Common myeloid progenitor, CD34-positive (primary cell): Measurements from ENCODE around the gene USH2A. TPM values are rescaled to one million over a fixed set of nuclear protein-coding genes. Genes with fewer than 3 reads are reported as not detected.

Source experiments
- CTCF ChIA-PET: fragments of 350-600 bp; sonication (Branson Sonifier 250); formaldehyde crosslinking; loops from one replicate; lab custom pipeline; 2021; ENCODE audit warnings: antibody characterized with exemption; lab: Charles Lee
- POLR2A ChIA-PET: fragments of 350-600 bp; sonication (Branson Sonifier 250); formaldehyde crosslinking; loops from one replicate; lab custom pipeline; 2021; ENCODE audit warnings: antibody characterized with exemption; lab: Charles Lee
- DNase-seq, 3 donors: peaks; one replicate each; pipeline versions ENCODE4 v3.0.0 to v3.0.0-alpha.2; 2013
- H3K27ac ChIP-seq, 2 experiments: 1 replicate in 1 of 2; 2 replicates in 1 of 2; pipeline ENCODE4 v1.7.0; 2013; ENCODE audit warnings: inconsistent platforms in 2 of 2, low read length in 2 of 2, mild to moderate bottlenecking in 2 of 2, low read depth in 1 of 2, moderate library complexity in 1 of 2; ENCODE audit not compliant: severe bottlenecking in 2 of 2, insufficient read depth in 1 of 2, poor library complexity in 1 of 2
- H3K27me3 ChIP-seq, 5 experiments: replicated peaks in 2 of 5; 1 replicate in 3 of 5; 2 replicates in 2 of 5; pipeline versions ENCODE4 v1.6.1 to v1.7.0; 2013; ENCODE audit warnings: low read length in 4 of 5, mild to moderate bottlenecking in 2 of 5, moderate library complexity in 2 of 5, inconsistent platforms in 1 of 5; ENCODE audit not compliant: insufficient read depth in 5 of 5, control insufficient read depth in 4 of 5
- H3K36me3 ChIP-seq, 4 experiments: 1 replicate in 2 of 4; 2 replicates in 2 of 4; pipeline versions ENCODE4 v1.6.1 to v1.7.0; 2013; ENCODE audit warnings: low read length in 3 of 4, control low read depth in 1 of 4, mild to moderate bottlenecking in 1 of 4; ENCODE audit not compliant: control insufficient read depth in 4 of 4, insufficient read depth in 4 of 4
- H3K4me1 ChIP-seq, 4 experiments: 1 replicate in 3 of 4; 2 replicates in 1 of 4; pipeline versions ENCODE4 v1.6.1 to v1.7.1; 2013; ENCODE audit warnings: low read length in 3 of 4, mild to moderate bottlenecking in 3 of 4, control low read depth in 1 of 4, inconsistent platforms in 1 of 4, moderate library complexity in 1 of 4; ENCODE audit not compliant: control insufficient read depth in 4 of 4, insufficient read depth in 4 of 4; ENCODE audit errors: control extremely low read depth in 1 of 4
- H3K4me3 ChIP-seq, 7 experiments: 1 replicate in 4 of 7; 2 replicates in 3 of 7; pipeline versions ENCODE4 v1.5.1 to v1.7.0; 2013; ENCODE audit warnings: mild to moderate bottlenecking in 7 of 7, low read length in 6 of 7, moderate library complexity in 6 of 7, inconsistent platforms in 2 of 7, low read depth in 2 of 7, control low read depth in 1 of 7; ENCODE audit not compliant: insufficient read depth in 4 of 7, control insufficient read depth in 1 of 7; ENCODE audit errors: extremely low read depth in 1 of 7
- H3K9me3 ChIP-seq, 5 experiments: 1 replicate in 4 of 5; 2 replicates in 1 of 5; pipeline versions ENCODE4 v1.6.1 to v1.7.1; 2013; ENCODE audit warnings: low read length in 4 of 5, mild to moderate bottlenecking in 2 of 5, inconsistent platforms in 1 of 5, low read depth in 1 of 5, moderate library complexity in 1 of 5; ENCODE audit not compliant: control insufficient read depth in 4 of 5, insufficient read depth in 2 of 5; ENCODE audit errors: control extremely low read depth in 1 of 5
- WGBS: methylation state at CpG from one replicate; pipeline ENCODE4 v1.1.5; 2013; ENCODE audit not compliant: insufficient coverage; 5-methylcytosine and 5-hydroxymethylcytosine counted together
- polyA plus RNA-seq: library from polyadenylated mRNA; unstranded; fragments of 120-200 nt; gene quantifications from one replicate; pipeline ENCODE4 v1.2.1, GENCODE V29; 2013

The USH2A gene
- under 0.01 TPM for polyA plus RNA-seq

DNA sequence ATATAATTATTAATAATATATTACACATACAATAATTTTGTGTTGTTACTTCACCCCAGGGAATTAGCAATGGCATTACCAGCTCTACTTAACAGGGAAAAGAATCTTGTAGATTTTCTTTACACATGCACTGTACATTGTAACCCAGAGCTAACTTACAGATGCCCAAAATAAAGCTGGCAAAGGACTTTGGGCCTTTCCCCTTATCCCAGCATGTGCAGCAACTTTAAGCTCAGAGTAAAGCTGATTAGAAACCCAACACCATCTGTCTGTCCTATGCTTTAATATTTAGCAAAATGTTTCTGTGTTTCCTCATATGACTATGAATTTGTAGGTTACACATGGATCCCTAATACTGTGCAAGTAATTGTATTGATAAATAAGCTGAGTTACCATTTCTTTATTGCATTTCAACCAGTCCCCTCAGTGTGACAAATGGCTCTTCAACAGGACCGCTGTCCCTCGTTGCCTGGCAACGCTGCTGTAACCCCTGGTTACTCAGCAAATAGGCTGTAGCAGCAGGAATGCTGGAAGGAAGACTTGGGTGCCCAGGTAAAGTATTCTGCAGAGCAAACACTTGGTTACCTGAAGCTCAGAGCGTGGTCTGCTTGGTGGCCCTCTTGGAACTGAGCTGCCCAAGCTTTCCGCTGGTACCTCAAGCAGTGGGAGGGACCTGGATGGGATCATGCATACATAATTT is at the start of gene USH2A:
Gene USH2A, minus strand, starts transcription at position 628 of the 700 bp plus-strand sequence. CDS start 1,112 bp downstream, outside the sequence.
- ChIA-PET POLR2A (no interaction called here), CTCF (no interaction called here)

DNA sequence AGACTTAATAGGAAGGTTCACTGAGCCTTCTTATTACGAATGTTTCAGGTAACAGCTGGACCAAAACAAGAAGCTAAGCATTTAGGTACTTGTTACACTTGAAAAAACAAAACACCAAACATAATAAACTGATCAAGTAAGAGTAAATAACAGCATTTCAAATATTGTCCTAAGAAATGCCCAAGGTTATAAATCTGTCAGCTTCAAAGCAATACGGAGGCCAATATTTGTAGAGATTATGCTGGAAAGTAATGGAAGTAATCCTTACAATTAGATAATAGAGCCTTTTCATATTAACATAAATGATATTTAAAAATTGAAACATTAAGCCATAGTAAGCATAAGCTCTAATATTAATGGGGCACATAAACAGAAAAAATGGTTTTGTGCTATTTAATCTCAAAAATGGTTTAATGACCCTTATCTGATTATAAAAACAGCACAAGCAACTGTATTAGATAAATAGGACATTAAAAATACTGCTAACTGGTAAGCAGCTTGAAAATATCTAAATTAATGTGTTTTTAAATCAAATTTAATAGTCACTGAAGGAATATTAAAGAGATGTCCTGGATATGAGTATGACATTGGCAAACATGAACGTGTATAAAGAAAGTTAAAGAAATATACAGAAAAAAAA is 43.0 kb upstream of the USH2A start:
- H3K9me3 ChIP-seq, result no peaks in the 10 kb centered on the region
- ChIA-PET CTCF (no interaction called here), POLR2A (no interaction called here)
- H3K27ac ChIP-seq, result no peak overlapping the region
- no peak overlapping the region for H3K4me3 ChIP-seq
- H3K36me3 ChIP-seq, result no peaks in the 10 kb centered on the region
- no peaks in the 10 kb centered on the region for H3K27me3 ChIP-seq
- no CpG with 5 or more reads among the region's 3 CpGs for WGBS
- H3K4me1 ChIP-seq, result no peaks in the 10 kb centered on the region
- DNase-seq, result no peak

More for the DNA sequence above, at the start of gene USH2A:
- no peak for DNase-seq
- no peaks in the 10 kb centered on the region for H3K27me3 ChIP-seq
- no peaks in the 10 kb centered on the region for H3K4me1 ChIP-seq
- H3K4me3 ChIP-seq, result no peak within 1 kb of the TSS
- no peaks in the 10 kb centered on the region for H3K36me3 ChIP-seq
- no peak within 1 kb of the TSS for H3K27ac ChIP-seq
- 67% methylated on average over 4 of the region's 5 CpGs for WGBS
- no peaks in the 10 kb centered on the region for H3K9me3 ChIP-seq

DNA sequence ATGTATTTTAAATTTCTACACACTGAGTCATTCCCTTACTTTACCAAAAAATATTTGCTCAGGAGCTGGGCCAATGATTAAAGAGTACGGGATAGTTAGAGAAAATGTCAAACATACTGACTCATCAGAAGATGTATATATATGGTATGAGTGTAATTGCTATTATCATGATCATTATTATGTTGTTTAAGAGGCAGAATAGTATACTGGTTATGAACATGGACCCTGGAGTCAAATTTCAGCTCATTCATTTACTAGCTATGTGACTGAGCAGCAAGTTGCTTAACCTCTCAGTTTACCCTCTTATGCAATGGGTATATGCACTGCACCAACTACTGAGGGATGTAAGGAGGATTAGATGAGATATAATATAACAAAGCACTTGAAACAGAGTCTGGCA is 41.2 kb upstream of the USH2A start:
- POLR2A ChIA-PET, result no interaction called here
- WGBS, result no CpG with 5 or more reads among the region's 1 CpG
- no peak overlapping the region for H3K27ac ChIP-seq
- CTCF ChIA-PET, result no interaction called here
- H3K4me1 ChIP-seq, result no peaks in the 10 kb centered on the region
- no peaks in the 10 kb centered on the region for H3K36me3 ChIP-seq
- no peak for DNase-seq
- H3K9me3 ChIP-seq, result no peaks in the 10 kb centered on the region
- H3K4me3 ChIP-seq, result no peak overlapping the region
- no peaks in the 10 kb centered on the region for H3K27me3 ChIP-seq

- 100% methylated on average over 1 of the region's 3 CpGs for WGBS
- H3K27ac ChIP-seq, result no peak overlapping the region
- H3K27me3 ChIP-seq, result no peaks in the 10 kb centered on the region
- H3K36me3 ChIP-seq, result no peaks in the 10 kb centered on the region
- H3K9me3 ChIP-seq, result no peaks in the 10 kb centered on the region
- DNase-seq, result no peak
- H3K4me1 ChIP-seq, result no peaks in the 10 kb centered on the region
- H3K4me3 ChIP-seq, result no peak overlapping the region
- ChIA-PET POLR2A (no interaction called here), CTCF (no interaction called here)
Observed at GRCh38 chr1:216462066-216462775, 39.0 kb upstream of the USH2A start.

DNA sequence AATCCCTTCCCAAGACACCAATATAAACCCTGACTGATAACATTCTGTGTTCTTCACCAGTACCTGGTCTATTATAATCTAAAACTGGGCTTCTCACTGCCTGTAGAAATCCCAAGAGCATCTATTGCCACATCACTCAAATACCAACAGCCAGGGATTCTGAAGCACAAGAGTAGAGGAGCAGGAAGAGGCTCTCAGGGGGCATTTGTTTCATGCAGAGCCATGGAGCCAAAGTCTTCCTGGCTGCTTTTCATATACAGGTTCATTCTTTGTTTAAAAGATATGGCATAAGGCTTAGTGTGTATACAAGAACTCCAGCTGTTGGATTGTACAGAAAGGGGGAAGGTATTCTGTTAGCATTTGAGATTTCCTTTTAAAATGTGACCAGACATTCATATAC is 38.2 kb upstream of the USH2A start:
- no peak overlapping the region for H3K4me3 ChIP-seq
- no peak overlapping the region for H3K27ac ChIP-seq
- no peaks in the 10 kb centered on the region for H3K36me3 ChIP-seq
- no peak for DNase-seq
- H3K4me1 ChIP-seq, result no peaks in the 10 kb centered on the region
- CTCF ChIA-PET, result no interaction called here
- POLR2A ChIA-PET, result no interaction called here
- no peaks in the 10 kb centered on the region for H3K27me3 ChIP-seq
- H3K9me3 ChIP-seq, result no peaks in the 10 kb centered on the region

DNA sequence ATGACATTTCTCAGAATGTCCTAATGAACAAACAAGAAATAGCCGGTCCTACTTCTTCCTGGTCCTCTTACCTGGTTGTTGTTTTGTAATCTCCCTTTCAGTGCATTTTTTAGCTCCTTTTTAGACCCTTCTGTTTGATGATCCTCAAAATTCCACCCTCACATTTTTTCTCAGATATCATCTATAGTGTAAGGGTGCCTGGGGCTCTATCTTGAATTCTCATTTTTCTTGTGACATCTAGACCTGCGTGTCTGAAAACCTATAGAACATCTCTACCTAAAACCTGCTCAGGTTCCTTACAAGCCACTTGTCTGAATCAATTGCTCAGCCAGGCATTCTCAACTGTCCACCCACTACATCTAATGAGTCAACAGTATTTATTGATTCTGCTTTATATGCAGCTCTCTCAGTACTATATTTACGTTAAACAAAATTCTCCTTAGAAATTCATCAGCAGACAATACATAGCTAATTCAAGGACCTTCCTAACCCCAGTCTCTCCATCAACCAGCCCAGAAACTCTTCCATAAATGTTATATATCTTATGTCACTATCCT is 36.5 kb upstream of the USH2A start:
- ChIA-PET POLR2A (no interaction called here), CTCF (no interaction called here)
- H3K27me3 ChIP-seq, result no peaks in the 10 kb centered on the region
- 100% methylated on average over 2 of the region's 3 CpGs for WGBS
- H3K27ac ChIP-seq, result no peak overlapping the region
- DNase-seq, result no peak
- no peaks in the 10 kb centered on the region for H3K36me3 ChIP-seq
- no peak overlapping the region for H3K4me3 ChIP-seq
- no peaks in the 10 kb centered on the region for H3K4me1 ChIP-seq
- no peaks in the 10 kb centered on the region for H3K9me3 ChIP-seq

GRCh38 chr1:216458812-216459211 is 35.6 kb upstream of the USH2A start:
- Histone ChIP-seq H3K4me1 (no peaks in the 10 kb centered on the region), H3K27ac (no peak overlapping the region), H3K9me3 (no peaks in the 10 kb centered on the region), H3K36me3 (no peaks in the 10 kb centered on the region), H3K27me3 (no peaks in the 10 kb centered on the region), H3K4me3 (no peak overlapping the region)
- CTCF ChIA-PET, result no interaction called here
- no peak for DNase-seq
- POLR2A ChIA-PET, result no interaction called here
